Ovary (tissue), 9 donors: ENCODE measurements around the gene ACADS. TPM values are rescaled to one million over a fixed set of nuclear protein-coding genes. Genes with fewer than 3 reads are reported as not detected.
"Not testable (repeated sequence)": the region's sequence is repeated elsewhere in the genome, so short reads cannot be mapped to it uniquely, and the experiment has no call there.

Experiments used
- DNase-seq, 5 donors: peaks; one replicate each; pipeline ENCODE4 v3.0.0-alpha.2; 2019 to 2020
- H3K27ac ChIP-seq, 2 donors: fragments of 200-600 bp; one replicate each; pipeline versions ENCODE4 v1.5.1 to v1.8.0; 2019 to 2022
- H3K27me3 ChIP-seq: fragments of 200-600 bp; one replicate; pipeline ENCODE4 v1.8.0; 2022
- H3K36me3 ChIP-seq: fragments of 200-600 bp; sonication (generic); one replicate; pipeline ENCODE4 v1.5.1; 2019
- H3K4me1 ChIP-seq: one replicate; pipeline ENCODE4 v1.8.1; 2013; ENCODE audit warnings: mild to moderate bottlenecking, moderate library complexity; ENCODE audit not compliant: insufficient read depth
- H3K4me3 ChIP-seq: fragments of 200-600 bp; sonication (generic); one replicate; pipeline ENCODE4 v1.5.1; 2017
- H3K9me3 ChIP-seq, 2 donors: fragments of 200-600 bp in 1 of 2; sonication (generic) in 1 of 2; one replicate each; pipeline versions ENCODE4 v1.5.1 to v1.8.1; 2013 to 2019; ENCODE audit warnings: mild to moderate bottlenecking in 1 of 2, moderate library complexity in 1 of 2
- EP300 ChIP-seq: sonication (generic); formaldehyde crosslinking; IDR thresholded peaks from one replicate; pipeline ENCODE4 v1.6.1; 2017; ENCODE audit warnings: antibody characterized with exemption
- POLR2A ChIP-seq: fragments of 450-650 bp; IDR thresholded peaks from one replicate; pipeline ENCODE4 v1.6.1; 2017; ENCODE audit warnings: antibody characterized with exemption, mild to moderate bottlenecking, moderate library complexity
- WGBS, 3 donors: extraction: QIAGEN DNeasy Blood & Tissue Kit in 1 of 3; methylation state at CpG; one replicate each; pipeline versions ENCODE4 v1.1.5 to v1.1.7; 2013 to 2017; 5-methylcytosine and 5-hydroxymethylcytosine counted together
- intact Hi-C, 4 donors: fragments of 100-400 bp; cut with DNase I; formaldehyde crosslinking; loops; one replicate each; pipeline versions ENCODE4 v1.11.0 to v1.15.1; 2022 to 2023
- polyA plus RNA-seq, 2 donors: library from polyadenylated mRNA; stranded (reverse); fragments of 200-250 nt in 1 of 2; fragments of 350-450 nt in 1 of 2; fragmentation: Illumina TruSeq in 1 of 2; extraction: RNeasy Lipid Tissue Mini Kit (QIAGEN cat#74804) in 1 of 2; gene quantifications; one replicate each; pipeline ENCODE4 v1.2.3, GENCODE V29; 2013 to 2014
- total RNA-seq, 7 donors: library from RNA; depleted of rRNA in 2 of 7; stranded (reverse); fragments of >200 nt in 2 of 7; fragmentation: NEBNext Ultra II Directional in 3 of 7; extraction: Animal tissue kit (Norgen Biotek cat#: 25700) in 3 of 7; gene quantifications; one replicate each; pipeline versions ENCODE4 v1.1.0 to v1.2.4, GENCODE V29; 2016 to 2023
- TF ChIP-seq, protein P1 (sequence below), 3 donors: fragments of 450-650 bp in 2 of 3; fragments of 200-600 bp in 1 of 3; IDR thresholded peaks; one replicate each; pipeline versions ENCODE4 v1.5.1 to v1.8.0; 2016 to 2022; ENCODE audit warnings: antibody characterized with exemption in 3 of 3, mild to moderate bottlenecking in 1 of 3
- donor health status: DM: no; HTN: no; CAD: no; lungs with moderate emphysema.
- donor health status: DM: no; HTN: no; CAD: no.
- donor health status: Bipolar disorder and iron deficiency.
- donor health status: DM: yes; HTN: yes; CAD: no.
- donor health status: DM: no; HTN: no; CAD: no.
- donor health status: DM: yes; HTN: yes; CAD: no.

The ACADS gene
- total and polyA plus RNA-seq, 9 donors: 1.0 to 17.5 (median 13.9) TPM

- Histone ChIP-seq H3K27ac (no peak overlapping the region), H3K4me1 (peaks cover 3% of the 10 kb centered on the region), H3K9me3 (no peaks in the 10 kb centered on the region), H3K4me3 (no peak overlapping the region), H3K36me3 (no peaks in the 10 kb centered on the region), H3K27me3 (no peaks in the 10 kb centered on the region)
- intact Hi-C loops: no loop called here
- TF ChIP-seq POLR2A (no peak), EP300 (no peak)
- TF ChIP-seq, protein P1, sequence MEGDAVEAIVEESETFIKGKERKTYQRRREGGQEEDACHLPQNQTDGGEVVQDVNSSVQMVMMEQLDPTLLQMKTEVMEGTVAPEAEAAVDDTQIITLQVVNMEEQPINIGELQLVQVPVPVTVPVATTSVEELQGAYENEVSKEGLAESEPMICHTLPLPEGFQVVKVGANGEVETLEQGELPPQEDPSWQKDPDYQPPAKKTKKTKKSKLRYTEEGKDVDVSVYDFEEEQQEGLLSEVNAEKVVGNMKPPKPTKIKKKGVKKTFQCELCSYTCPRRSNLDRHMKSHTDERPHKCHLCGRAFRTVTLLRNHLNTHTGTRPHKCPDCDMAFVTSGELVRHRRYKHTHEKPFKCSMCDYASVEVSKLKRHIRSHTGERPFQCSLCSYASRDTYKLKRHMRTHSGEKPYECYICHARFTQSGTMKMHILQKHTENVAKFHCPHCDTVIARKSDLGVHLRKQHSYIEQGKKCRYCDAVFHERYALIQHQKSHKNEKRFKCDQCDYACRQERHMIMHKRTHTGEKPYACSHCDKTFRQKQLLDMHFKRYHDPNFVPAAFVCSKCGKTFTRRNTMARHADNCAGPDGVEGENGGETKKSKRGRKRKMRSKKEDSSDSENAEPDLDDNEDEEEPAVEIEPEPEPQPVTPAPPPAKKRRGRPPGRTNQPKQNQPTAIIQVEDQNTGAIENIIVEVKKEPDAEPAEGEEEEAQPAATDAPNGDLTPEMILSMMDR (IDR thresholded peaks at IDR 0.05): no peak
- WGBS, 3 donors: 92 to 95% (median 94%) methylated on average over 2 of the region's 2 CpGs
- no peak for DNase-seq
Observed at GRCh38 chr12:120722784-120723183, 2.8 kb upstream of the ACADS start.

DNA sequence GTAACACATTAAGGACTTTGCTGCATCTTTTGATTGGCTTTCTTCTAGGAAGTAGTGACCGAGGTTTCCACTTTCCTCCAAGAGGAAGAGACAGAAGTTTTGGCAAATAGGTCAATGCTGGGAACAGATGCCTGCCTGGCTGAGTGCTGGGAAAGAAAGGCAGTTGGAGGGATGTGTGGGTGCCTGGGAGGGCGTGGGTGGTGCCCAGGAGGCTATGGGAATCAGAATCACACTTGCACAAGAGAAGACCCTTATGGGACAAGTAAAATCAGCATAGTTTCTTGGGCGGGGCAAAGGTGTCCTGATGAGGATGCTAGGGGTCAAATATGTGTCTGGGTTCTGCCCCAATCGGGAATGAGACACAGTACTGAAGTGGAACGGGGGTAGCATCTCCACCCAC, 906 bp upstream of the ACADS start:
- Histone ChIP-seq H3K4me1 (peaks cover 3% of the 10 kb centered on the region), H3K27me3 (no peaks in the 10 kb centered on the region), H3K36me3 (no peaks in the 10 kb centered on the region), H3K9me3 (no peaks in the 10 kb centered on the region), H3K4me3 (no peak overlapping the region), H3K27ac (no peak overlapping the region)
- intact Hi-C loops: no loop called here
- DNase-seq: no peak
- 53 to 57% (median 56%) methylated on average over 5 of the region's 5 CpGs for WGBS, 3 donors
- TF ChIP-seq, protein P1 (IDR thresholded peaks at IDR 0.05): no peak
- TF ChIP-seq POLR2A (no peak), EP300 (no peak)

- WGBS, 3 donors: 6 to 10% (median 8%) methylated on average over 14 of the region's 14 CpGs
- H3K27ac ChIP-seq: peak overlapping the region in 1 of 2 donors; percentile 63
- peaks cover 3% of the 10 kb centered on the region for H3K4me1 ChIP-seq
- H3K9me3 ChIP-seq: no peaks in the 10 kb centered on the region
- no peaks in the 10 kb centered on the region for H3K27me3 ChIP-seq
- no peak for DNase-seq
- no peaks in the 10 kb centered on the region for H3K36me3 ChIP-seq
- intact Hi-C loops: no loop called here
- no peak for TF ChIP-seq EP300
- no peak for TF ChIP-seq POLR2A
- TF ChIP-seq, protein P1 (IDR thresholded peaks at IDR 0.05): no peak
- peak overlapping the region; percentile 48 for H3K4me3 ChIP-seq
Observed at GRCh38 chr12:120725151-120725658, 421 bp upstream of the ACADS start.

GRCh38 chr12:120726510-120726793, 826 bp downstream of the ACADS start:
- H3K4me3 ChIP-seq: no peak overlapping the region
- H3K27ac ChIP-seq: peak overlapping the region in 1 of 2 donors; percentile 71
- WGBS, 3 donors: 87 to 90% (median 90%) methylated on average over 9 of the region's 9 CpGs
- H3K27me3 ChIP-seq: no peaks in the 10 kb centered on the region
- no peaks in the 10 kb centered on the region for H3K36me3 ChIP-seq
- intact Hi-C loops: no loop called here
- no peak for TF ChIP-seq POLR2A
- no peak for TF ChIP-seq EP300
- TF ChIP-seq, protein P1 (IDR thresholded peaks at IDR 0.05): no peak
- no peak for DNase-seq
- no peaks in the 10 kb centered on the region for H3K9me3 ChIP-seq
- peaks cover 3% of the 10 kb centered on the region for H3K4me1 ChIP-seq

GRCh38 chr12:120726961-120727360, 1.3 kb downstream of the ACADS start:
- no peak for DNase-seq
- 93 to 94% (median 93%) methylated on average over 9 of the region's 9 CpGs for WGBS, 3 donors
- intact Hi-C loops: no loop called here

GRCh38 chr12:120732198-120732597, 6.6 kb downstream of the ACADS start:
- intact Hi-C loops, H3K27ac ChIP-seq, H3K27me3 ChIP-seq, H3K4me1 ChIP-seq, H3K4me3 ChIP-seq, H3K9me3 ChIP-seq, H3K36me3 ChIP-seq: not testable (repeated sequence)
- WGBS, 3 donors: 93 to 97% (median 96%) methylated on average over 11 to 35 of the region's 35 CpGs
- peak in 1 of 5 donors; percentile 17 for DNase-seq

More at GRCh38 chr12:120726961-120727360, 1.3 kb downstream of the ACADS start:
- no peak overlapping the region for H3K27ac ChIP-seq
- H3K9me3 ChIP-seq: no peaks in the 10 kb centered on the region
- TF ChIP-seq POLR2A (no peak), EP300 (no peak)
- TF ChIP-seq, protein P1 (IDR thresholded peaks at IDR 0.05): no peak
- H3K4me3 ChIP-seq: no peak overlapping the region
- peaks cover 3% of the 10 kb centered on the region for H3K4me1 ChIP-seq
- no peaks in the 10 kb centered on the region for H3K27me3 ChIP-seq
- no peaks in the 10 kb centered on the region for H3K36me3 ChIP-seq
